ENCODE results near the gene TRMT10B. TPM values are rescaled to one million over a fixed set of nuclear protein-coding genes. Genes with fewer than 3 reads are reported as not detected.

Gene TRMT10B
- total and polyA plus RNA-seq, 2 of the 13 experiments (the other 11 are each of a cell fraction or from before 2014, with no cell fraction given) = 3.1 to 3.9 TPM

DNA sequence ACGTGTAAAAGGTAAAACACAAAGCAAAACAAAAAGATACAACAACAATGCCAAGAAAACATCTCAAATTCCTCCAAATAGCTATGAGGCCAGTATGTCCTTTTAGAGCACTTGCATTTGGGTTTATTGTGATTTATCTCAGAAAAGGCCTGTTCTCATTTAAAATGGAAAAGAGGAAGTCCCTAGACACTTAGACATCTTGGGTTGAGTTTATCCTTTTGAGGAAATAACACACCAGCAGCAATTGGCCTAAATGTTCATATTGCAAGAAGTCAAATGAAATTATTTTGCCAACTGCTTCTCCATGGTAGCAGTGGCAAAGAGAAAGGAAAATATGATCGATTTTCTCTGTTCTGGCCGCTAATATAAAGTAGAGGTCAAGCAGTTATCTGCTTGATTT, 43.6 kb upstream of the TRMT10B start:
- Histone ChIP-seq H3K79me2 (ENCODE audit: insufficient read depth, low read length) (no peaks in the 10 kb centered on the region), H3K4me1 (ENCODE audit: insufficient read depth, low read length) (0 out of 2 replicates have a peak, but pooled peaks cover under 1% of the 10 kb centered on the region), H4K20me1 (ENCODE audit: insufficient read depth, low read length) (no peaks in the 10 kb centered on the region), H3K36me3 (replicated peaks in 1 of 2; ENCODE audit: control insufficient read depth in 1 of 2, insufficient read depth in 2 of 2, low read length in 2 of 2) (no peaks in the 10 kb centered on the region), H2AFZ (ENCODE audit: low read length) (no peak overlapping the region), H3K27me3 (ENCODE audit: control insufficient read depth in 1 of 2, insufficient read depth in 2 of 2, low read length in 2 of 2) (peaks cover 0 to 35% of the 10 kb centered on the region in 2 experiments; a peak in 3 of 5 replicates), H3K27ac (ENCODE audit: extremely low read length, insufficient read depth, low read length) (no peak overlapping the region), H3K4me3 (replicated peaks in 1 of 3; ENCODE audit: insufficient read depth in 1 of 3, low read depth in 2 of 3, low read length in 3 of 3) (no peak overlapping the region), H3K4me2 (ENCODE audit: low read depth, low read length) (no peak overlapping the region), H3K9me3 (ENCODE audit: low read length) (no peaks in the 10 kb centered on the region), H3K9ac (ENCODE audit: insufficient read depth, low read depth, low read length) (no peak overlapping the region)
- no TSS peak for BruUV-seq (replicated peaks)
- 7% methylated on average over 3 of the region's 3 CpGs for WGBS (ENCODE audit: low lambda C conversion rate)
- intact Hi-C loops (cut with micrococcal nuclease; ENCODE audit: unreplicated experiment) (no loop called here), in situ Hi-C loops (cut with HindIII; ENCODE audit: extremely low pct_ligation_motif_present, low pct_unique_long_range_greater_than_20kb) (no loop called here)
- FAIRE-seq (no peak), DNase-seq (ENCODE audit: low spot score) (no peak), ATAC-seq (no peak)
- TF ChIP-seq HHEX (CRISPR knock-in tag; IDR thresholded peaks at IDR 0.05) (no peak), ZNF788 (CRISPR knock-in tag; IDR thresholded peaks at IDR 0.05; ENCODE audit: borderline replicate concordance) (no peak), SMAD3 (CRISPR knock-in tag; IDR thresholded peaks at IDR 0.05) (no peak), ZNF678 (CRISPR knock-in tag; IDR thresholded peaks at IDR 0.05) (no peak), NBN (conservative IDR thresholded peaks at IDR 0.05) (no peak), ZNF605 (CRISPR knock-in tag; IDR thresholded peaks at IDR 0.05) (no peak)
- TF ChIP-seq, protein P1, sequence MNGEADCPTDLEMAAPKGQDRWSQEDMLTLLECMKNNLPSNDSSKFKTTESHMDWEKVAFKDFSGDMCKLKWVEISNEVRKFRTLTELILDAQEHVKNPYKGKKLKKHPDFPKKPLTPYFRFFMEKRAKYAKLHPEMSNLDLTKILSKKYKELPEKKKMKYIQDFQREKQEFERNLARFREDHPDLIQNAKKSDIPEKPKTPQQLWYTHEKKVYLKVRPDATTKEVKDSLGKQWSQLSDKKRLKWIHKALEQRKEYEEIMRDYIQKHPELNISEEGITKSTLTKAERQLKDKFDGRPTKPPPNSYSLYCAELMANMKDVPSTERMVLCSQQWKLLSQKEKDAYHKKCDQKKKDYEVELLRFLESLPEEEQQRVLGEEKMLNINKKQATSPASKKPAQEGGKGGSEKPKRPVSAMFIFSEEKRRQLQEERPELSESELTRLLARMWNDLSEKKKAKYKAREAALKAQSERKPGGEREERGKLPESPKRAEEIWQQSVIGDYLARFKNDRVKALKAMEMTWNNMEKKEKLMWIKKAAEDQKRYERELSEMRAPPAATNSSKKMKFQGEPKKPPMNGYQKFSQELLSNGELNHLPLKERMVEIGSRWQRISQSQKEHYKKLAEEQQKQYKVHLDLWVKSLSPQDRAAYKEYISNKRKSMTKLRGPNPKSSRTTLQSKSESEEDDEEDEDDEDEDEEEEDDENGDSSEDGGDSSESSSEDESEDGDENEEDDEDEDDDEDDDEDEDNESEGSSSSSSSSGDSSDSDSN (CRISPR knock-in tag; IDR thresholded peaks at IDR 0.05) = no peak
- ChIA-PET CTCF (ENCODE audit: low intra/inter-chr PET ratio, low total read pairs) (no interaction called here), POLR2A (no interaction called here)

DNA sequence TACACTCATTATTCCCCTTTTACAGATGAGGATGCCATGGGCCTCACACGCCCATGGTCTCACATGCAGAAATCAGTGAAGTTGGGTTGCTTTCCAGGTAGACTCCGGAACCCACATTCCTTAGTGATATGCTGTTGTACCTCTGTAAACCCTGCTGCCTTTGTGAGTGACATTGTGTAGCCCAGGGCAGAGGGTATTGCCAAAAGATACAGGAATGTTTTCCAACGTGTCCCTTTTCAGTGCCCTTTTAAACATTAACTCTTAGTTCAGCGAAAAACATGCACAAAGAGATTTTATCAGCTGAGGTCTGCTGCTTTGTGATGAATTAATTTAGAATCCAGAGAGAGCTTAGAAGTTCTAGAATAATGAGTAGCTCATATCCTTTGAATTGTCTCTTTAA, 38.3 kb upstream of the TRMT10B start:
- BruUV-seq (replicated peaks) = no TSS peak
- Histone ChIP-seq H3K79me2 (ENCODE audit: insufficient read depth, low read length) (no peaks in the 10 kb centered on the region), H3K4me1 (ENCODE audit: insufficient read depth, low read length) (0 out of 2 replicates have a peak, but pooled peaks cover 6% of the 10 kb centered on the region), H3K9me3 (ENCODE audit: low read length) (no peaks in the 10 kb centered on the region), H4K20me1 (ENCODE audit: insufficient read depth, low read length) (no peaks in the 10 kb centered on the region), H3K4me3 (replicated peaks in 1 of 3; ENCODE audit: insufficient read depth in 1 of 3, low read depth in 2 of 3, low read length in 3 of 3) (no peak overlapping the region), H3K36me3 (replicated peaks in 1 of 2; ENCODE audit: control insufficient read depth in 1 of 2, insufficient read depth in 2 of 2, low read length in 2 of 2) (no peaks in the 10 kb centered on the region), H3K27ac (ENCODE audit: extremely low read length, insufficient read depth, low read length) (no peak overlapping the region), H2AFZ (ENCODE audit: low read length) (no peak overlapping the region), H3K9ac (ENCODE audit: insufficient read depth, low read depth, low read length) (no peak overlapping the region), H3K4me2 (ENCODE audit: low read depth, low read length) (no peak overlapping the region), H3K27me3 (ENCODE audit: control insufficient read depth in 1 of 2, insufficient read depth in 2 of 2, low read length in 2 of 2) (peaks cover 0 to under 1% of the 10 kb centered on the region in 2 experiments; a peak in 2 of 5 replicates)
- ChIA-PET POLR2A (no interaction called here), CTCF (ENCODE audit: low intra/inter-chr PET ratio, low total read pairs) (no interaction called here)
- ATAC-seq = no peak
- no peak for TF ChIP-seq ERF (CRISPR knock-in tag; IDR thresholded peaks at IDR 0.05)
- TF ChIP-seq E2F1 (CRISPR knock-in tag; IDR thresholded peaks at IDR 0.05) = no peak
- 15% methylated on average over 4 of the region's 4 CpGs for WGBS (ENCODE audit: low lambda C conversion rate)
- intact Hi-C loops (cut with micrococcal nuclease; ENCODE audit: unreplicated experiment) = no loop called here
- in situ Hi-C loops (cut with HindIII; ENCODE audit: extremely low pct_ligation_motif_present, low pct_unique_long_range_greater_than_20kb) = no loop called here
- peak; percentile 3 for DNase-seq (ENCODE audit: low spot score)
- FAIRE-seq = no peak
